Osteoblast (primary cell): Measurements from ENCODE around the gene FBXL7. TPM values are rescaled to one million over a fixed set of nuclear protein-coding genes. Genes with fewer than 3 reads are reported as not detected.

Experiments
- DNase-seq: peaks from one replicate; pipeline ENCODE4 v3.0.0; 2011; ENCODE audit warnings: low spot score, mixed read lengths; ENCODE audit not compliant: insufficient read length; ENCODE audit errors: missing footprints
- H2AFZ ChIP-seq: 2 replicates; pipeline ENCODE4 v1.6.0; 2011; ENCODE audit warnings: mild to moderate bottlenecking, low read length
- H3K27ac ChIP-seq: 2 replicates; pipeline ENCODE4 v1.5.1; 2011; ENCODE audit warnings: mild to moderate bottlenecking, low read depth, low read length, moderate library complexity
- H3K27me3 ChIP-seq: 2 replicates; pipeline ENCODE4 v1.6.0; 2012; ENCODE audit warnings: mild to moderate bottlenecking, control low read depth, inconsistent platforms, low read length, moderate library complexity; ENCODE audit not compliant: insufficient read depth
- H3K36me3 ChIP-seq: 2 replicates; pipeline ENCODE4 v1.5.1; 2011; ENCODE audit warnings: mild to moderate bottlenecking, low read length, control low read depth, moderate library complexity; ENCODE audit not compliant: insufficient read depth
- H3K4me1 ChIP-seq: 2 replicates; pipeline ENCODE4 v1.5.1; 2011; ENCODE audit warnings: mild to moderate bottlenecking, low read length, control low read depth, moderate library complexity; ENCODE audit not compliant: insufficient read depth
- H3K4me2 ChIP-seq: 2 replicates; pipeline ENCODE4 v1.6.0; 2011; ENCODE audit warnings: mild to moderate bottlenecking, low read length; ENCODE audit not compliant: insufficient read depth
- H3K4me3 ChIP-seq: fragments of 200-600 bp; sonication (generic); 3 replicates; pipeline ENCODE4 v1.5.1; 2012; ENCODE audit warnings: mild to moderate bottlenecking, low read length, inconsistent platforms; ENCODE audit not compliant: insufficient read depth
- H3K79me2 ChIP-seq: 2 replicates; pipeline ENCODE4 v1.6.0; 2012; ENCODE audit warnings: mild to moderate bottlenecking, low read length, control low read depth, inconsistent platforms; ENCODE audit not compliant: insufficient read depth
- H3K9me3 ChIP-seq: 2 replicates; pipeline ENCODE4 v1.5.1; 2011; ENCODE audit warnings: low read depth, low read length, control low read depth
- H4K20me1 ChIP-seq: 2 replicates; pipeline ENCODE4 v1.6.0; 2012; ENCODE audit warnings: mild to moderate bottlenecking, low read length, control low read depth; ENCODE audit not compliant: insufficient read depth
- total RNA-seq: library from RNA; depleted of rRNA; stranded (reverse); fragments of >200 nt; gene quantifications from 2 replicates; pipeline ENCODE4 v1.2.3, GENCODE V29; 2012
- TF ChIP-seq, protein P1 (sequence below): IDR thresholded peaks from 2 replicates; pipeline ENCODE4 v1.5.1; 2011; ENCODE audit warnings: mild to moderate bottlenecking, low read depth, low read length, moderate library complexity; ENCODE audit errors: extremely low read depth

The FBXL7 gene
- total RNA-seq, 1 donor: 13.4 TPM

DNA sequence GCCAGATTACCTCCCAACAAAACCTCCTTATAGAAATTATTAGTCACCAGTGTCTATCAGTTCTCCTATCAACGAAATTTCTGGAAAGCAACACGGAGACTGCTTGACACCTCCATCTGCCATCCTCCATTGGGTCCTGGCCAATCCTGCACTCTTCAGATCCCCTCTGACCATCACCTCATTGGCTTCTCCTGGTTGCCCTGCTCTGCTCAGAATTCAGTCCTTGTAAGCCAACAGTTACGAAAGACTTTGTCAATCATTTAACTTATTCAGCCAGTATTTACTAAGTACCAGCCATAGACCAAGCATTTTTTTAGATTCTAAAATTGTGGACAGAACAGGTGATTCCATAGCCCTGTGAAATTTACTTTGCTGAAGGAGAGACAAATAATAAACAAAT, 451.1 kb downstream of the FBXL7 start:
- Histone ChIP-seq H3K36me3 (no peaks in the 10 kb centered on the region), H3K27ac (no peak overlapping the region), H3K4me2 (no peak overlapping the region), H2AFZ (no peak overlapping the region), H3K9me3 (no peaks in the 10 kb centered on the region), H4K20me1 (no peaks in the 10 kb centered on the region), H3K4me3 (no peak overlapping the region), H3K79me2 (no peaks in the 10 kb centered on the region), H3K4me1 (no peaks in the 10 kb centered on the region), H3K27me3 (no peaks in the 10 kb centered on the region)
- DNase-seq: no peak
- TF ChIP-seq, protein P1, sequence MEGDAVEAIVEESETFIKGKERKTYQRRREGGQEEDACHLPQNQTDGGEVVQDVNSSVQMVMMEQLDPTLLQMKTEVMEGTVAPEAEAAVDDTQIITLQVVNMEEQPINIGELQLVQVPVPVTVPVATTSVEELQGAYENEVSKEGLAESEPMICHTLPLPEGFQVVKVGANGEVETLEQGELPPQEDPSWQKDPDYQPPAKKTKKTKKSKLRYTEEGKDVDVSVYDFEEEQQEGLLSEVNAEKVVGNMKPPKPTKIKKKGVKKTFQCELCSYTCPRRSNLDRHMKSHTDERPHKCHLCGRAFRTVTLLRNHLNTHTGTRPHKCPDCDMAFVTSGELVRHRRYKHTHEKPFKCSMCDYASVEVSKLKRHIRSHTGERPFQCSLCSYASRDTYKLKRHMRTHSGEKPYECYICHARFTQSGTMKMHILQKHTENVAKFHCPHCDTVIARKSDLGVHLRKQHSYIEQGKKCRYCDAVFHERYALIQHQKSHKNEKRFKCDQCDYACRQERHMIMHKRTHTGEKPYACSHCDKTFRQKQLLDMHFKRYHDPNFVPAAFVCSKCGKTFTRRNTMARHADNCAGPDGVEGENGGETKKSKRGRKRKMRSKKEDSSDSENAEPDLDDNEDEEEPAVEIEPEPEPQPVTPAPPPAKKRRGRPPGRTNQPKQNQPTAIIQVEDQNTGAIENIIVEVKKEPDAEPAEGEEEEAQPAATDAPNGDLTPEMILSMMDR: no peak

DNA sequence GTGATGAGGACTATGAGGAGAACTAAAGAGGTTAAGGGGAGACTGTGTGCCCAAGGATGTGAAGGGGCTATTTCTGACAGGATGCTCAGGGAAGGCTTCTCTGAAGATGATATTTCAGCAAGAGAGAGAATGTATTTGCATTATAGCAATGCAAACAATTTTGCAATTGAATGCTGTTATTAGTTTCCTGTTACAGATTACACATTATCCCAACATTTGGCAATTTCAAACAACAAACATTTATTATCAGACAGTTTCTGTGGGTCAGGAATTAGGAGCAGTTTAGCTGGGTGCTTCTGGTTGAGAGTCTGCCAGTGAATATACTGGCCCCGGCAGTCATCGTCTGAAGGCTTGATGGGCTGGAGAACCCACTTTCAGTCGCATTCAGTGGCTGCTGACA, 451.6 kb downstream of the FBXL7 start:
- no peaks in the 10 kb centered on the region for H4K20me1 ChIP-seq
- no peaks in the 10 kb centered on the region for H3K79me2 ChIP-seq
- no peaks in the 10 kb centered on the region for H3K9me3 ChIP-seq
- no peaks in the 10 kb centered on the region for H3K4me1 ChIP-seq
- H3K4me3 ChIP-seq: no peak overlapping the region
- no peaks in the 10 kb centered on the region for H3K27me3 ChIP-seq
- H3K27ac ChIP-seq: no peak overlapping the region
- TF ChIP-seq, protein P1: no peak
- no peak for DNase-seq
- H3K4me2 ChIP-seq: no peak overlapping the region
- H2AFZ ChIP-seq: no peak overlapping the region
- H3K36me3 ChIP-seq: no peaks in the 10 kb centered on the region

DNA sequence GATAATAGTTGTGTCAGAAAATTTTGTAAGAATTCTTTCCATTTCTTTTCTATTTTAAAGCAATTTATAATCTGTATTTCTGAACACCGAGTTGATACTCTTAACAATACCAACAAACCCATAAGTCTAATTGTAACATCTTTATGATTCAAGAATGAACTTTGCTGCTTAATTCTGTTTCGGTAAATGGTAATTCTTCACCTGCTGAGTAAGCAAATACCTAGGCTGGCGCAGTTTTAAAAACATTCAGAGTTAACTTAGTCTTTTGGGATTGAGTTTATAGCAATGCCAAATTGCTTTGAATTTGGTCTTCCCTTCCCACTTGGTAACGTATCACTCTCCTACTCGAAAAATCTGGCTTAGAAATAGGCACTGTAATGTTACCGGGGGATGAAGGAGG, 456.6 kb downstream of the FBXL7 start:
- no peaks in the 10 kb centered on the region for H3K79me2 ChIP-seq
- no peaks in the 10 kb centered on the region for H4K20me1 ChIP-seq
- no peaks in the 10 kb centered on the region for H3K36me3 ChIP-seq
- no peaks in the 10 kb centered on the region for H3K4me1 ChIP-seq
- H3K4me3 ChIP-seq: no peak overlapping the region
- H3K27ac ChIP-seq: no peak overlapping the region
- H3K27me3 ChIP-seq: no peaks in the 10 kb centered on the region
- no peaks in the 10 kb centered on the region for H3K9me3 ChIP-seq
- TF ChIP-seq, protein P1: no peak
- DNase-seq: no peak
- H2AFZ ChIP-seq: no peak overlapping the region
- H3K4me2 ChIP-seq: no peak overlapping the region

DNA sequence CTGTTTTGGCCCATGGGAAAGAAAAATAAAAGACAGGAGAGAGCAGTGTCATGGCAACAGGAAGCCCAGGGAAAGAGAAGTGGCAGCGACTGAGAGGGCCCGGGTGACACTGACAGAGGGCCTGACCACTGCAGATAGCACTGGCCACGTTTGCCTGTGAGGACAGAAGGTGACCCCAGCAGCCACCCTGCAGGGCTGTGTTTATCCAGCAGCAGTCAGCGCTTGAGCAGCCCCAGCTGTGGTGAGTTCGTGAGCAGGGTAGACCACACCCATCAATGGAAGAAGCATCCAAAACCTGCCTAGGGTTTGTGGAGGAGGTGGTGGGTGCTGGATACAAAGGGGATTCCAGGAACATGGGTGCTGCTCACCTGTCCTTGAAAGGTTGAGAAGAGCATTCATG, 457.1 kb downstream of the FBXL7 start:
- no peaks in the 10 kb centered on the region for H3K79me2 ChIP-seq
- no peak for DNase-seq
- no peaks in the 10 kb centered on the region for H4K20me1 ChIP-seq
- no peak overlapping the region for H2AFZ ChIP-seq
- no peaks in the 10 kb centered on the region for H3K9me3 ChIP-seq
- H3K27ac ChIP-seq: no peak overlapping the region
- no peak overlapping the region for H3K4me2 ChIP-seq
- no peaks in the 10 kb centered on the region for H3K4me1 ChIP-seq
- H3K36me3 ChIP-seq: no peaks in the 10 kb centered on the region
- H3K27me3 ChIP-seq: no peaks in the 10 kb centered on the region
- TF ChIP-seq, protein P1: no peak
- no peak overlapping the region for H3K4me3 ChIP-seq
